Measurements from ENCODE around the gene CYB5D1.

DNA sequence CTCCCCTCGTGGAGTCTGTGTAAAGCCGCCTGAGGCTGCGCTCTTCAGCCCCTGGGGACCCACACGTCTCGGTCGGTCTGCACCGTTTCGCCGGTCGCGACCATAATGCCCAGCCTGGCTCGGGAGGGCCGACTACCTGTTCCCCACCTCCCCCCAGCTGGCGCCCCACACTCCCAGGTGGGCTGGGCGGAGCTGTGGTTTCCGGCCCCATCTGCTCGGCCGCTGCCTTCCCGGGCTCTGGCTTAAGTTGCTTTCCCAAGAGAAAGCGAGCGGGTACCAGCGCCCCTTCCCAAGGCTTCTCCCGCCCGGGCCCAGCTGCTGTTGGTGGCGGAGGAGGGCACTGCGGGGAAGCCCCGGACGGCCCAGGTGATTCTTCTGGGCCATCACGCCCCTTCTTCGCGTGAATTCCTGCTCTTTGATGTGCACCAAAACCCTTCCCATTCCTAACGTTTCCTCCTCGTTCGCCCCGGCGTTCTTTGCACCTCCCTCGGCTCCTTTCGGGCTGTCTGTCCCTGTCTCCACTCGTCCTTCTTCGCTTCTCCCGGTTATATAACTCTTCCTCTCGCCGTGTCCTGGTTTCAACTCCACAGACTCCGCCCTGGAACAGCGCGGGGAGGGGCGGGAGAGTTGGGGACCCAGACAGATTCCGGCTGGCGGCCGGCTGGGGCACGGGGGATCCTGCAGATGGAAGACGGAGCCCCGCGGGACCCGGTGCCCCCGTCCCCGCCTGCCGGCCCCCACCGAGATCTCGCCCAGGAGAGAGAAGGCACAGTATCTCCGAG lies 21.8 kb upstream of the CYB5D1 start:
- TF ChIP-seq, protein P1, sequence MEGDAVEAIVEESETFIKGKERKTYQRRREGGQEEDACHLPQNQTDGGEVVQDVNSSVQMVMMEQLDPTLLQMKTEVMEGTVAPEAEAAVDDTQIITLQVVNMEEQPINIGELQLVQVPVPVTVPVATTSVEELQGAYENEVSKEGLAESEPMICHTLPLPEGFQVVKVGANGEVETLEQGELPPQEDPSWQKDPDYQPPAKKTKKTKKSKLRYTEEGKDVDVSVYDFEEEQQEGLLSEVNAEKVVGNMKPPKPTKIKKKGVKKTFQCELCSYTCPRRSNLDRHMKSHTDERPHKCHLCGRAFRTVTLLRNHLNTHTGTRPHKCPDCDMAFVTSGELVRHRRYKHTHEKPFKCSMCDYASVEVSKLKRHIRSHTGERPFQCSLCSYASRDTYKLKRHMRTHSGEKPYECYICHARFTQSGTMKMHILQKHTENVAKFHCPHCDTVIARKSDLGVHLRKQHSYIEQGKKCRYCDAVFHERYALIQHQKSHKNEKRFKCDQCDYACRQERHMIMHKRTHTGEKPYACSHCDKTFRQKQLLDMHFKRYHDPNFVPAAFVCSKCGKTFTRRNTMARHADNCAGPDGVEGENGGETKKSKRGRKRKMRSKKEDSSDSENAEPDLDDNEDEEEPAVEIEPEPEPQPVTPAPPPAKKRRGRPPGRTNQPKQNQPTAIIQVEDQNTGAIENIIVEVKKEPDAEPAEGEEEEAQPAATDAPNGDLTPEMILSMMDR (IDR thresholded peaks at IDR 0.05; ENCODE audit: insufficient read depth, low read depth, low read length): no peak
- no peak for TF ChIP-seq EZH2 (IDR thresholded peaks at IDR 0.05; ENCODE audit: insufficient read depth, low read length)

Data from astrocyte (in vitro differentiated cells and primary cell).